GM21381 (cell line): ENCODE data around the gene PSMB4.
"Not testable (repeated sequence)": the region's sequence is repeated elsewhere in the genome, so short reads cannot be mapped to it uniquely, and the experiment has no call there.

Experiments
- ATAC-seq: cut with Tn5 transposase; IDR thresholded peaks from one replicate; pipeline ENCODE4 v1.9.1; 2021; ENCODE audit warnings: mild to moderate bottlenecking, moderate library complexity; ENCODE audit not compliant: unreplicated experiment

PSMB4 gene

GRCh38 chr1:151436985-151437384 lies 37.6 kb downstream of the PSMB4 start:
- ATAC-seq, result no peak

- not testable (repeated sequence) for ATAC-seq
Measured at GRCh38 chr1:151437396-151437795, 38.0 kb downstream of the PSMB4 start.

GRCh38 chr1:151443846-151444782 lies 44.7 kb downstream of the PSMB4 start:
- ATAC-seq, result no peak

- ATAC-seq, result no peak
Measured at GRCh38 chr1:151444783-151445177, 45.4 kb downstream of the PSMB4 start.

- no peak for ATAC-seq
Measured at GRCh38 chr1:151447696-151448095, 48.3 kb downstream of the PSMB4 start.
